Limb (tissue), 2 donors: ENCODE results near the gene OTUD5.

Source experiments
- DNase-seq, 2 donors: peaks; one replicate each; pipeline ENCODE4 v3.0.0-alpha.2; 2016; ENCODE audit errors: extremely low spot score in 2 of 2

OTUD5 gene

DNA sequence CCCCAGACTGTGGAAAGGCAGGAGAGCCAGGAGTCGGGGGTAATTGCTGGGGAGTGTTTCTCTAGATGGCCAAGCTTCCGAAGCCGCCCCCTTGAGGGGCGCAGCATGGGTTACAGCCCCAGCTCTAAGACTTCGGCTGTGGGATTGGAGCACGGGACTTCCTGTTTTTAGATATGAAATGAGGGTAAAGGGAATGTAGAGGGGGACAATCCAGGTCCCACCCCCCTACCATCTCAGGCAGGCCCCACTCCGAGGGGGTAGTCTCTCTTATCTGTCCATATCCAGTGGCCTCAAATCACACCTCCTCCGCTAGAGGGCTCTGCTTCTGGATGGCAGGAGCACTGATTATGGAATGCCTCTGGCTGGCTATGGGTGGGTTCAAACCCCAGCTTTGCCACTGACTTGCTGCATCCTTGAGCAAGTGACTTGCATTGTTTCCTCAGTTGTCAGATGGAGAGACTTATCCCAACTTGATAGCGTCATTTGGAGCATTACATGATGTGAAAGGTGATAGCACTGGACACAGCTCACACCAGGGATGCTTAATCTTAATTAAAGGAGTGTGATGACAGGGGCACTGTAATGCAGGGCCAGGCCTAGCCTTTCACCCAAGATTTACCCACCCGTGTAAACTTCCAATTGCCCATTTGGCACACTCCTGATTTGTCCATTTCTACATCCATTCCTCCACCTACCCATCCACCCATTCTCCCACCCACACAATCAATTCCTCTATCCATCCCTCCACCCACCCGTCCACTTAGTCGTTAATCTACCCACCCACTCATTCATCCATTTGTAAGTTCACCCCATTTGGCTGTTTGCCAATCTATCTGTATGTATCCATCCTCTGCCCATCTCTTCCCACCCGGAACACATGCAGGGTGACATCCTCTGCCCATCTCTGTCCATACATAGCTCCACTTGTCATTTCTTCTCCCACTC, 15.1 kb upstream of the OTUD5 start:
- DNase-seq: no peak

DNA sequence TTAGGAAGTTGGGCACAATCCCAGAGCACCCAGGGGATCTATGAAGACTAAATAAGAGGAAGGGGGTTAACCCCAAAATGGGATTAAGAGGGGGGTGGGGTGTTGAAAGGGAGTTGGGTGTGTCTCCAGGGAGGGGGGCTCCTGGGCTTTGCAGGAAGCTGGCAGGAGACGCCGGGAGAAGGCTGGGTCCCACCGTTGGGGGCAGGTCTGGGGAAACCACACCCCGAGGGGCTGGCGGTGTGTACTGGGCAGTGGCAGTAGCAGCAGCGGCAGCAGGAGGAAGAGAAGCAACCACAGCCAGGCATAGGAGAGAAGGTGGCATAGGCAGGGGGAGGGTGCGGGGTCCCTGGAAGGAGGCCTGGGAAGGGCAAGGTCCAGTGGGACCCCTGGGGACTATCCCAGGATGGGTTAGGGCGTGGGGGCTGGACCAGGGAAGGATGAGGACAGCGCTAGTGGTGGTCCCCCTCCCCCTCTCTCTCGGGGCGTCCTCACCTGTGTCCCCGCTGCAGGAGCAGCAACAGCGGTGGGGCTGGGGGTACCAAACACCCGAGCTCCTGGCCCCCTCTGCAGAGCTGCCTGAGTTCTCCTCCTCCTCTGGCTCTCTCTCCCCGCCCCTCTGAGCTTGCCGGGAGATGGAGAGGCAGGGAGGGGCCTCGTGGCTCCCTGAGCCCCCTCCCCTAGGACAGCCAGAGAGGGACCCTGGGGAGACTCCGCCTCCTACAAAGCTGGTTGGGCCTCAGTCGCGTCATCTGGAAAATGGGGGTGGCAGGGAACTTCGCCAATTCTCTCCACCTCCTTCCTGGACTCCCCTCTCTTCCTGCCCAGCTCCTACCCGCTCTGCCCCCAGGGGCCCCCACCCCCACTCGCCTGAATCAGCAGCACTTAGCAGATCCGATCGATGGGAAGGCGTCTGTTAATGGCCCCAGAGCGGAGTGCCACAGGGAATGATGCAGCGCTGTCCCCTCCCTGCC, 14.1 kb upstream of the OTUD5 start, which contains the start of gene KCND1:
Gene KCND1 (minus strand): TSS at position 596 of the 971 bp plus-strand sequence. CDS start 1,573 bp downstream, outside the sequence.
- peak in 1 of 2 donors; percentile 43 for DNase-seq

DNA sequence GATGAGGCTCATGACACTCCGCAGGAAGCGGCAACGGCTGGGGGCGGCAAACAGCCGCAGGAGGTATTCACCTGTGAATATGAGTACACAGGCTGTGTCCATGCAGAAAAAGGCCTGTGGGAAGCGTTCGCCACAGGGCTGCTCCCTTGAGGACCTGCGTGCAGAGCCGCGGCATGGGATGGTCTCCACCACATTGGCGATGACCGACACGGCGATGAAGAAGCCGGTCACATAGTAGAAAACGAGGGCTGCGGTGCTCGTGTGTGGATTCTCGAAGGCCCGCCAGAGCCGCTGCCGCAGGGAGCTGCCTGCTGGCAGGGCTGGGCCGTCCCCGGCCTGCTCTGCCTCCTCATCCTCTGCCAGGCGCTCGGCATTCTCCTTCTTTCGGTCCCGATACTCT, 12.1 kb upstream of the OTUD5 start:
- no peak for DNase-seq

DNA sequence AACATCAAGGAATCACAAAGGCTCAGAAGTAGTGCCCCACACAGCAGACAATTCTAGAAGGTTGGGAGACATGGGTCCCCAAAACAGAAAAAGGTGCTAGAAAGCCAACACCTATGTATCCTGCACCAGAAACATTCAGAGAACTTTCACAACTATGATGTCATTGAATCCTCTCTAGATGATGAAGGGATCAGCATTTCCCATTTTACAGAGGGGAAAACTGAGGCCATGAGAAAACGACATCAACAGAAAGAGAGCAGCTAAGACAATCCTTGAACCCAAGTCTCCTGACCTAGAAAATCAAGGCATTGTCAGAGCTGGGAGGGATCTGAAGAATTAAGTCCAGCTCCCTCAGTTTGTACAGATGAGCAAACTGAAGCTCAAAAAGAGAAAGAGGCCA, 11.0 kb upstream of the OTUD5 start:
- DNase-seq: no peak

DNA sequence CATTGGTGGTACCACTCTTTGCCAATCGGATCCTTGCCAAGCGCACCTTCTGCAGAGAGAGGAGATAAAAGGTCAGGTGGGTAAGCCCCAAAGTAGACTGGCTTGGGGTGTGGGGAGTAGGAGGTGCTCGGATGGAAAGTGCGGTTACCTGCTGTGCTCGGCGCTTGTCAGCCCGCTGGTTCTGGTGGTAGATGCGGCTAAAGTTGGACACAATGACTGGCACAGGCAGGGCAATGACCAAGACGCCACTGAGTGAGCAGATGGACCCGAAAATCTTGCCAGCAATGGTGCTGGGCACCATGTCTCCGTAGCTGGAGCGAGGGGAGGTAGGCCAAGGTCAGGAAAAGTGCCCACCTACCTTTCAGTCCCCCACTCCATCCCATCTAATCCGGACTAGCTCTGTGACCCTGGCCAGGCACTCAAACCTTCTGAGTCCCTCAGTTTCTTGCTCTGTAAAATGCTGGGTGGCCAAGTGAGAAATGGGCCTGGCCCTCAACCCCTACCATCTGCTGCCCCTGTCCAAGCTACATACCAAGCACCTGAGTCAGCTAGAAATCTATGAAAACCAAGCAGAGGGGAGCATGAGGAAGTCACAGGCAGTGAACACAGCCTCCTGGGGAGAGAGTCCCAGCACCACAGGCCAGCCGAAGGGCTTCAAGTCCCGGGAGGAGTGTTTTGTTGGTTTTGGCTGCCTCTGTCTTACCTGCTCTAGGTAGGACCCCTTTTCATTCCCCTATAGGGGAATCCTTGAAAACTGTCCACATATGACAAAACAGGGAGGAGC, 9.6 kb upstream of the OTUD5 start:
- no peak for DNase-seq

DNA sequence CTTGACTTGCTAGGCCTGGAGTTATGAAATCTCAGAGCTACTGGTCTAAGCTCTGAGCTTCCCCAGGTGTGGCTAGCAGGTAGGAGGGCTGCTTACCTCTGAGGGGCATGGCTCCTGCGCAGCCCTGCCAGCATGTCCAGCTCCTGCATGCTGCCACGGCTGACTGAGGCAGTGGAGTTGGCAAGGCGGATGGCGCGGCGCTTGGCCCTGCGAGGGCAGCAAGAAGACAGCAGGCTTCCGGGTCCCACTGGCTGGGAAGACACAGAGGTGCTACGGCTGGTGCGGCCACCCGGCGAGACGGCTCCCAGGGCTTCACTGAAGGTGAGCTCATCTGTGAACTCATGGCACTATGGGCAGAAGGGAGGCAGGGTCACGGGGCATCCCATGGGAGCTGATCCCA, 8.6 kb upstream of the OTUD5 start:
- DNase-seq: no peak

DNA sequence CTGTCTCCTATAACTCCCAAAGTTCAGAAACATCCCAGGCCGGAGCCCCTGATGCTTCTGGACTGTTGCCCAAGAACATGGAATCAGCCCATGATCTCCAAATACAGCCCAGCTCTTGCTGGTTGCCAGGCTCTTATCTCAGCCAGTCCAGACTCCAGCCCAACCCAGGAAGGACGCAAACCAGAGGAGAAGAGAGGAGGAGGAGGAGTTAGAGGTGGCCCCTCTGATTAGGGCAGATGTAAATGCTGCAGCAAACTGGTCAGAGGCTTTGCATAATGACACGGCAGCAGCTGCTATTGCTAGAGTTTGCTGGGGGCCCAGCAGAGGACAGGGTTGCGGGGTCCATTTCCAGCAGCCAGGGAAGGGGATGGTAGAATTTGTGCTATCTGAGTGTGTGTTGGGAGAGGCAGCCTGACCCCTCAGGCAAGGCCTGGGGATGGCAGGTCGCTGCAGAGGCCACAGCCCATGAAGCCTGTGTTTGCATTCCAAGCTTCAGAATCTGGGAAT, 4.2 kb upstream of the OTUD5 start:
- no peak for DNase-seq

DNA sequence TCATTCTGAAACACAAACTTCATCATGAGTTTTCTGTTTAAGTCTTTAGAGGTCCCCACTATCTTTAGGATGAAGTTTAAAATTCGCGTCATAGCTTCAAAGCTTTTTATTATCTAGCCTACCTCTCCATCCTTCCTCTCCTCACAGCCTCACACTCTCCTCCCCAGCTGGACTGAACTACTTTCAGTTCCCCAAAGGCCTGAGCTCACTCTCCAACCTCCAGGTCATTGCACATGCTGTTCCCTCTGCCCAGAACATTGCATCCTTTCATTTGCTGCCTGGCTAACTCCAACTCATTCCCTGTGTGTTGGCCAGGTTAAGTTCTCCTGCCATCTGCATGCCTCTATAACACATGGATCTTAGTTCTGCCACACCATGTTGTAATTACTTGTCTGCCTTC, 2.9 kb upstream of the OTUD5 start:
- no peak for DNase-seq

DNA sequence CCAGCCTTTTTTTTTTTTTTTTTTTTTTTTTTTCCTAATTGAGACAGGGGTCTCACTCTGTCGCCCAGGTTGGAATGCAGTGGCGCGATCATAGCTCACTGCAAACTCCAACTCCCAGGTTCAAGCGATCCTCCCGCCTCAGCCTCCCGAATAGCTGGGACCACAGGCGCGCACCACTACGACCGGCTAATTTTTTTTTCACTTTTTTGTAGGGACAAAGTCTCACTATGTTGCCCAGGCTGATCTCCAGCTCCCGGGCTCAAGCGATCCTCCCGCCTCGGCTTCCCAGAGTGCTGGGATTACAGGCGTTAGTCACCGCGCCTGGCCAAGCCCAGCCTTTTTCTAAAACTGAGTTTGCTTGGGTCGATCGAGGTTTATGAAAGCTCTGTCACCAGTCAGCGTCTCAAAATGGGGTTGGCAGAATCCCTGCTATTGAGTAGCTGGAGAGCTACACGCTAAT, 1.3 kb upstream of the OTUD5 start:
- no peak for DNase-seq

DNA sequence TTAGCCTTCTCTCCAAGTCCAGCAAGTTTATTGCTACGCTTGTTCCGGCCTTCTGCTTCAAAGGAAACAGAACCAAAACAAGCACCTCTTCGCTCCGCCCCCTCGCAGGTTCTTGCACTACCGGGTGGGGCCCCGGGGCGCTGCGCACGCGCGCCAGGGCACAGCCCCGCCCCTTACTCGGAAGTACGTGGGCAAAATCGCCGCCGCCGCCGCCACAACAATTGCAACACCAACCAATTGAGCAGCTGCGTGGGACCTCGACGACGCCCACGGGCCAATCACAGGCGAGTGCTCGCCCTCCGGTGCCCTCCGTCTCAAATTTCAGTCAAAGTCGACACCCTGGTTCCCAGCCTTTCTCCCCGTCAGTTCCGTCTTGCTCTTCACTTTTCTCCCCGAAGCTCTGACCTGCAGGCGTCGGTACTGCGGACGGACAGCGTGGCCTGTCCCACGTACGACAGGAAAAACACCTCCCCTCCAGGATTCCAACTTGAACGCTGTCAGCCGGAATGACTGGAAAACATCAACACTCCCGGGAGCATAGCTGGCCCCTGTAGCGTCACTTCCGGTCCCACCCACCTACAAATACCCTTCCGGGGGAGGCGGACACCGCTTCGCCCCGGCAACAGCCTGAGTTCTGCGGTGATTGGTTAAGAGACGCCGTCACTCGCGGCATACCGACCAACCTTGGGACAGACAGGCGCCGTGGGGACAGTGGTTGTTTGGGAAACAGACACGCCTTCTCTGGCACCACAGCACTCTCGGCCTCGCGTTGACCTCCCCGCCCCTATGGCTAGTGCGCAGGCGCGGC, 624 bp upstream of the OTUD5 start:
- peak; percentile 93 for DNase-seq

DNA sequence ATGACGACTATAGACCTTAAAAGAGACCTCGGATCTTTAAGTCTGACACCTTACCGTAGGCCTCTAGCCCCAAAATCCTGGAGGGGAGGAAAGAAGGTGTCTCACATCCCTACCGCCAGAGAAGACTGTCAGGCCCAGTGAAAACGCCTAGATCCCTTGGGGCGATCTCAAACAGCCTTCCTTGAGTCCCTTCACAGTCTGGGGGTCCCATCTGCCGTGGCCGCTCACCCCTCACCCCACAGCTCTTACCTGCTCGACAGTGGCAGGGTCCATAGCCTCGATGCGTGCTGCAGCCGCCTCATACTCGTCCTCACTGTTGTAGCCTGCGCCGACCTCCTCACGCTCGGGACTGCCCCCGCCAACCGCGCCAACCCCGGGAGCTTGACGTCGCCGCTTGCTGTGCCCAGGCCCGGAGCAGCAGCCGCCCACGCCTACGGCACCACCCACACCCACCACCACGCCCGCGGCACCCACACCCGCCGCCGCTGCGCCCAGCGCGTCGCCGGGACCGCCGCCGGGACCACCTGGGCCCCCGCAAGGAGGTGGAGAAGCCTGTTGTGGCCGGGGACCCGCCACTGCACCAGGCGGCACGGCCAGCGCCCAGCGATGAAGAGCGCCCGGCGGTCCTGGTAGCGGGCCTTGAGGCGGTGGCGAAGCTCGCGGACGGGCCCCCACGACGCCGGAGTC, 536 bp downstream of the OTUD5 start:
- DNase-seq: peak in 1 of 2 donors; percentile 32

DNA sequence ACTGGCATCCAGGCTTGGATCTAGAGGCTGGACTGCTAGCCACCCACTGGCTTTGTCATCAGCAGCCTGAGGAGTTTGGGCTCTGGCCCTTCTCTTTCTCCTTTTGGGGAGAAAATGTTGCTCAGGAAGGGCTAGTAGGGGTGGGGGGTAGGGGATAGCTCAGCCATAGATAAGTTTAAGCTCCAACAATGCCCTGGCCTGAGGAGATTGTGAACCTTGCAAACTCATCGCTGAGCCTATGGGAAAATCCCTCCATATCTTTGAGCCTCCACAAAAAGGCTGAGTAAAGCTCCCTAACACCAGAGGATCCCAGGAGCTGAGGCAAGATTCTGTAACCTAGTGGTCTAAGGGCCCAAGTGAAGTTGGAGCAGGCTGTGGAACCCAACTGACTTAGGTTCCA, 8.8 kb downstream of the OTUD5 start:
- DNase-seq: no peak

DNA sequence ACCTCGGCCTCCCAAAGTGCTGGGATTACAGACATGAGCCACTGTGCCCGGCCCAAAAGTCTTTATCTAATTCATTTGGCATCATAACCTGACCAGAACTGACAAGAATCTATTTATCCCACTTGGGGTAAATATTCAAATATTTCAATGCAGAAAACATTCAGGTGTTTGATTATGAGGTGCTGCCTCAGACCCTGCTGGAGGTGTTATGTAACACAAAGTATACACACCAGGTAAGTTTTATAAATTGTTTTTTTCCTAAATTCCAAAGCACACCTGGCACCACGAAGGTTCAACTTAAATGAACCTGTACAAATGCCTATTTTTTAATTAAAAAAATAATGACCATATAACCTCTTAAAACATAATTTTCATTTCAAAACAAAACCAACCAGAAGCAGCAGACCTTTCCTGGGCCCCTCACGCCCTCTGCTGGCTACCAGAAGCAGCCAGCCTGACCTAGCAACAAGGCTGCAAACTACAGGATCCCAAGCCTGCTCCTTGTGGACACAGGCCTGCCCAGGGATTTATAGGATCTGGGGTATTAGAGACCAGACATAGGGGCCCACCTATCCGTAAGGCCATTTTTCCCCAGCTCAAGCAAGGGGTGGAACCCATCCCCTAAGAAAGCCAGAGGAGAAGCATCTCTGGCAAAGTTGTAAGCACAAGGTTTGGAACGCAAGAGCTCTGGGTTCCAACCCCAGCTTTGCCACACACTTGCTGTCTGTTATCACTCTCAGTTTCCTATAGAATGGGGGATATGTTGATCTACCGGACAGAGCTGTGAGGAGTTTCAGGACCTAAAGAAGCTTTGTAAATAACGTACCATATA, 11.7 kb downstream of the OTUD5 start:
- peak; percentile 19 to 42 for DNase-seq

DNA sequence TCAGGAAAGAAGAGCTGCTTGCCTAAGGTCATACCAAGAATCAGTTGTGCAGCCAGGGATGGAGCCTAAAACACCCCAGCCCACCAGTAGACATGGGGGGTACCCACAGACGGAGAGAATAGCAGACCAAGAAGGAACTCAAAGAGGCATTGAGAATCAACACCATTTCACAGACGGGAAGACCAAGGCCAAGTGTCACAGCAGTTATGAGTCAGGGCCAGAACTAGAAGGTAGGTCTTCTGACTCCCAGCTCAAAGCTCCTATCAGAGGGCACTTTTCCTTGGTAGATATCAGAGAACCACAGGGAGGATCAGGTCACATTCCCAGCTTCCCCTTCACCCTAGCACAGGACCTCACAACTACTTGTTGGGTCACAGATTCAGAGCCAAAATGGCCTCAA, 14.5 kb downstream of the OTUD5 start:
- DNase-seq: no peak

DNA sequence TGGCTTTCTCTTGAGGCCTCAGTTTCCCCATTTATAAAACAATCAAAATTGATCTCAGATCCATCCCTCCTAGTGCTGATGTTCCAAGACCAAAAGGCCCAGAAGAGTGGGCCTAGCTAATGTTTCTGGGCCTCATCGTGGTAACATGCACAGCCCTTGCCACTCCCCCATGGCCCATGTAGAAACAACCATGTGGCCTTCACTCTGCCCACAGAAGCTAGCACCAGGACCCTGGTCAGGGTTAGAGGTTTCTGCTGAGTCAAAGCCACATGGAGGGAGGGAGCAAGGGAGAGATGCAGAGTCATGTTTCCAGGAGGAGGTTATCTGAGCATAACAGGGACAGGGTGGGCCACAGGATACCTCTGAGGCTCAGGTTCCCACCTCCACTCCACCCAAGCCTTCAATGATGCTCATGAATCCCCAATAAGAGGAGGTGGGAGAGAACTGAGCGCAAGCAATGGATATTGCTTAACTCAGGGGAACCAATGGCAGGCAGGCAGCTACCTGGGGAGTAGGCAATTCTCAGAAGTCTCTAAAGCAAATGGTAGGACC, 16.9 kb downstream of the OTUD5 start:
- no peak for DNase-seq

DNA sequence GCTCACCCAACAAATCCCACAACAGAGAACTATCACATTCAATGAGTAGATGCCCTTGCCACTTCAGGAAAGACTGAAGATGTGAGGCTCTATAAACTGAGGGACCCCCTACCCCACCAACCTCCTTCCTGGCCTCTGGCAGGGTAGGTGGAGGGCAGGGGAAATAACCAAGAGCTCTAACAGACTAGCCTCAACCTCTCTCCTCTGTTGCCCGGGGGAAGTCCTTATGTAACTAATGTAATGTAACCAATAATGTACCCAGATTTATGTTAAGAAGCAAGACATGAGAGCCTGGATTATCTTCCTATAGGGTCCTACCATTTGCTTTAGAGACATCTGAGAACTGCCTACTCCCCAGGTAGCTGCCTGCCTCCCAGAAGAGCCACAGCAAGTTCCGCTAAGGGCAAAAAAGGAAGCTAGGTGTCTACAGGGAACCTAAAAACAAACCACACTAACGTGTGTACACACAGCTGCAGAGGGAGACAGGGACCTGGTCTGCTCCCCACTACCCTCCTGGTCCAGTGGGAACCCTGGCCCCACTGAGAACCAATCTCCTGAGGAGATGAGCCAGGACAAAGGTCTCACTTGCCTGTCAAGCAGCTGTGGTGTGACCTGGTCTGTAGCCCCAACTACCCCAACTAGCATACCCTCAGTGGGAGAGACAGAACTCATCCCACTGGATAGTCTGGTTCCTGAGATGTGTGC, 17.7 kb downstream of the OTUD5 start:
- DNase-seq: no peak

DNA sequence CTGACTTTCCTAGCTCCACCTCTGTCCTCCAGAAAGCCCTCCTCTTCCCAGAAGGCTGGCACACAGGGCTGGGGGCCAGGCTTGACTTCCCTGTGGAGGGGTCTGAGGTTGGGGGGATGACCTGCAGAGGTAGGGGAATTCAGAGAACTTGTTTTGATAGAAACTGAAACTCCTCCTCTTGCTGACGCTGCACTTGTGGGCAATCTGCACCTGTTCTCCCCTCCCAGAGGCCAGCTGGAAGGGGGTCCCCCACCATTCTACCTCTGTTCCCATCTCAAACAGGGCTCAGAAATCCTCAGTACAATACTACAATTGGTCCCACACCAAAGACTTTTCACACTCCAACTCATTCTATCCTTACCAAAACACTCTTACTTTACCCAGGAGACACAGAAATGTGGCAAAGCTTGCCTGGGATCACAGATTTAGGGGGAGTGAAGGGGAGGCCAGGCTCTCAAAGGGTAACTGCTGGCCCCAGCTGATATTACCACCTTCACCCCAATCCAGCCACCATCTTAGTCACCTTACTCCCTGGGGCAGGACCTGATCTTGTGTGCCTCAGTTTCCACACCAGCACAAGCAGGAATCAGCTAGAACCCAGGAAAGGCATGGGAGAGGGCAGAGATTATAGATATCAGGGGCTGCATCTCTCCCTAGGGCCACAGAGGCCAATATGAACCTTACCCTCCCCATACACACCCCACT, 18.5 kb downstream of the OTUD5 start:
- no peak for DNase-seq
